HepG2 (cell line): ENCODE measurements around the gene TRAIP. TPM values are rescaled to one million over a fixed set of nuclear protein-coding genes. Genes with fewer than 3 reads are reported as not detected.
A peak's percentile ranks its signal among the peaks of the same experiment; 100 is the strongest.

Experiments used
- AGO1 ChIP-seq: fragments of 200-400 bp; formaldehyde crosslinking; IDR thresholded peaks from 2 replicates; pipeline ENCODE4 v1.6.1; 2017; ENCODE audit warnings: mild to moderate bottlenecking, low read depth, low read length, moderate library complexity; ENCODE audit not compliant: poor library complexity, severe bottlenecking
- CHD2 ChIP-seq: IDR thresholded peaks from 2 replicates; pipeline ENCODE4 v1.6.1; 2011; ENCODE audit warnings: low read depth, low read length, improper control_type of control experiment
- CREB1 ChIP-seq, 2 experiments: fragments of 450-650 bp in 1 of 2; IDR thresholded peaks; 2 replicates each; pipeline ENCODE4 v1.6.1; 2016 to 2017; ENCODE audit warnings: control low read depth in 1 of 2, mild to moderate bottlenecking in 1 of 2, missing compliant biosample characterization in 1 of 2, missing genetic modification characterization in 1 of 2
- ETV6 ChIP-seq: sonication (generic); formaldehyde crosslinking; conservative IDR thresholded peaks from 2 replicates; pipeline ENCODE4 v1.4.0; 2020; ENCODE audit warnings: missing genetic modification reagents
- KDM2A ChIP-seq: sonication (generic); formaldehyde crosslinking; IDR thresholded peaks from 2 replicates; pipeline ENCODE4 v1.4.0; 2020; ENCODE audit warnings: low read depth, missing genetic modification reagents, borderline replicate concordance
- MAFF ChIP-seq: IDR thresholded peaks from 2 replicates; pipeline ENCODE4 v1.6.1; 2011; ENCODE audit warnings: low read depth, low read length, improper control_type of control experiment
- MED1 ChIP-seq: sonication (generic); formaldehyde crosslinking; IDR thresholded peaks from 2 replicates; pipeline ENCODE4 v1.4.0; 2020; ENCODE audit warnings: missing genetic modification reagents
- NFYB ChIP-seq: sonication (generic); formaldehyde crosslinking; IDR thresholded peaks from 2 replicates; pipeline ENCODE4 v1.4.0; 2020; ENCODE audit warnings: missing genetic modification reagents
- RXRA ChIP-seq: sonication (generic); formaldehyde crosslinking; IDR thresholded peaks from 2 replicates; pipeline ENCODE4 v1.5.1; 2020; ENCODE audit warnings: missing genetic modification reagents
- SP1 ChIP-seq, 2 experiments: fragments of 450-650 bp in 1 of 2; sonication (generic) in 1 of 2; formaldehyde crosslinking in 1 of 2; IDR thresholded peaks; 2 replicates each; pipeline versions ENCODE4 v1.4.0 to v1.6.1; 2016 to 2020; ENCODE audit warnings: missing genetic modification reagents in 1 of 2
- ZFAT ChIP-seq: sonication (generic); formaldehyde crosslinking; conservative IDR thresholded peaks from 2 replicates; pipeline ENCODE4 v1.8.1; 2023; ENCODE audit warnings: missing genetic modification reagents, inconsistent platforms
- ZFP62 ChIP-seq: sonication (generic); formaldehyde crosslinking; IDR thresholded peaks from 2 replicates; pipeline ENCODE4 v1.4.0; 2020; ENCODE audit warnings: missing genetic modification reagents
- ZNF605 ChIP-seq: sonication (generic); formaldehyde crosslinking; IDR thresholded peaks from 2 replicates; pipeline ENCODE4 v1.8.0; 2022; ENCODE audit warnings: mild to moderate bottlenecking, missing genetic modification reagents
- polyA plus RNA-seq, 8 experiments: library from polyadenylated mRNA; depleted of rRNA in 3 of 8; stranded (reverse) in 7 of 8; unstranded in 1 of 8; fragments of >200 nt; fragmentation: Illumina TruSeq in 4 of 8; extraction: Trizol in 4 of 8; gene quantifications; 2 replicates each; pipeline versions ENCODE4 v1.2.1 to v1.2.3, GENCODE V29; 2011 to 2016; ENCODE audit warnings: low read depth in 4 of 8, missing spikeins in 1 of 8, mixed read lengths in 1 of 8; ENCODE audit not compliant: insufficient read depth in 1 of 8
- total RNA-seq, 5 experiments: library from RNA; depleted of rRNA; stranded (reverse); fragments of >200 nt; fragmentation: Illumina TruSeq; extraction: Trizol; gene quantifications; 2 replicates each; pipeline ENCODE4 v1.2.3, GENCODE V29; 2016; ENCODE audit warnings: low read depth in 1 of 5
- TF ChIP-seq, protein P1 (sequence below): sonication (generic); formaldehyde crosslinking; IDR thresholded peaks from 2 replicates; pipeline ENCODE4 v1.5.0; 2020; ENCODE audit warnings: mild to moderate bottlenecking, missing genetic modification reagents, borderline replicate concordance
- TF ChIP-seq, protein P2 (sequence below): sonication (generic); formaldehyde crosslinking; IDR thresholded peaks from 2 replicates; pipeline ENCODE4 v1.4.0; 2020; ENCODE audit warnings: missing genetic modification reagents, borderline replicate concordance
- TF ChIP-seq, protein P3 (sequence below): sonication (generic); formaldehyde crosslinking; IDR thresholded peaks from 2 replicates; pipeline ENCODE4 v1.9.0; 2022; ENCODE audit warnings: missing genetic modification reagents, mild to moderate bottlenecking, borderline replicate concordance
- TF ChIP-seq, protein P4 (sequence below): sonication (generic); formaldehyde crosslinking; IDR thresholded peaks from 2 replicates; pipeline ENCODE4 v1.5.0; 2020; ENCODE audit warnings: missing genetic modification reagents

TRAIP gene
- total and polyA plus RNA-seq, 2 of the 13 experiments (the other 11 are each of a cell fraction or from before 2014, with no cell fraction given): 13.9 to 23.9 TPM

DNA sequence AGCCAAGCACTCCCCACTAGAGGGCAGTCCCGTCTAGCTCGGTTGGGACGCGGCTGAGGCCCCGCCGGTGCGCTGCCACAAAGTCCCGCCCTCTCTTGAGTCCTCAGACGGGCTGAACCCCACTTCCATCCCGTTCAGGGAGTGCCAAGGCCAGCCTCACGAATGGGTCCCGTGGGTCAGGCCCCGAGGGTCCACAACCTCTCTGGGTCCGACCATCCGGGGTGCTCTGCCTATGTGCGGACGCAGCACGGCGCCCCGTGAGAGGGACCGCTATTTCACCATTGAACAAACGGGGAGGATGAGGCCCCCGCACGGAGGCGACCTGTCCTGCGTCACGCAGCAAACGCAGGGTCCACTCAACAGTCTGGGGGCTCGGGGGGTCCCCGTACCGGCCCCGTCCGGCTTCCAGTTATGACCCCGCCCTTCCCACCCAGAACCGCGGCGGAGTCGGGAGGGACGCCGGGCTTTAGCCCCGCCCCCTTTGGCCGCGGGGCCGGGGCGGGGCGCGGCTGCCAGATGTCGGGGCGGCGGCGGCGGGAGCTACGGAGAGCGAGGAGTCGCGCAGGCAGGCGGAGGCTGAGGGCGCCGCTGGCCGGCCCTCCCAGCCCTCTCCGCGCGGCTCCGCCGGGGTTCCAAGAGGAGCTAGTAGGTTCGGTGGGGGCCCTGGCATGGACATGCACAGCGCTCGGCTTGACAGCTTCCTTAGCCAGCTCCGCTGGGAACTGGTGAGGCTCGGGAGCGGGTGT is 53.5 kb downstream of the TRAIP start, which contains the start of gene INKA1 (continued):
- TF ChIP-seq, protein P1, sequence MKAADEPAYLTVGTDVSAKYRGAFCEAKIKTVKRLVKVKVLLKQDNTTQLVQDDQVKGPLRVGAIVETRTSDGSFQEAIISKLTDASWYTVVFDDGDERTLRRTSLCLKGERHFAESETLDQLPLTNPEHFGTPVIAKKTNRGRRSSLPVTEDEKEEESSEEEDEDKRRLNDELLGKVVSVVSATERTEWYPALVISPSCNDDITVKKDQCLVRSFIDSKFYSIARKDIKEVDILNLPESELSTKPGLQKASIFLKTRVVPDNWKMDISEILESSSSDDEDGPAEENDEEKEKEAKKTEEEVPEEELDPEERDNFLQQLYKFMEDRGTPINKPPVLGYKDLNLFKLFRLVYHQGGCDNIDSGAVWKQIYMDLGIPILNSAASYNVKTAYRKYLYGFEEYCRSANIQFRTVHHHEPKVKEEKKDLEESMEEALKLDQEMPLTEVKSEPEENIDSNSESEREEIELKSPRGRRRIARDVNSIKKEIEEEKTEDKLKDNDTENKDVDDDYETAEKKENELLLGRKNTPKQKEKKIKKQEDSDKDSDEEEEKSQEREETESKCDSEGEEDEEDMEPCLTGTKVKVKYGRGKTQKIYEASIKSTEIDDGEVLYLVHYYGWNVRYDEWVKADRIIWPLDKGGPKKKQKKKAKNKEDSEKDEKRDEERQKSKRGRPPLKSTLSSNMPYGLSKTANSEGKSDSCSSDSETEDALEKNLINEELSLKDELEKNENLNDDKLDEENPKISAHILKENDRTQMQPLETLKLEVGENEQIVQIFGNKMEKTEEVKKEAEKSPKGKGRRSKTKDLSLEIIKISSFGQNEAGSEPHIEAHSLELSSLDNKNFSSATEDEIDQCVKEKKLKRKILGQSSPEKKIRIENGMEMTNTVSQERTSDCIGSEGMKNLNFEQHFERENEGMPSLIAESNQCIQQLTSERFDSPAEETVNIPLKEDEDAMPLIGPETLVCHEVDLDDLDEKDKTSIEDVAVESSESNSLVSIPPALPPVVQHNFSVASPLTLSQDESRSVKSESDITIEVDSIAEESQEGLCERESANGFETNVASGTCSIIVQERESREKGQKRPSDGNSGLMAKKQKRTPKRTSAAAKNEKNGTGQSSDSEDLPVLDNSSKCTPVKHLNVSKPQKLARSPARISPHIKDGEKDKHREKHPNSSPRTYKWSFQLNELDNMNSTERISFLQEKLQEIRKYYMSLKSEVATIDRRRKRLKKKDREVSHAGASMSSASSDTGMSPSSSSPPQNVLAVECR (CRISPR knock-in tag): peak; percentile 83; the same call in 1 of the 2 replicates
- TF ChIP-seq, protein P2, sequence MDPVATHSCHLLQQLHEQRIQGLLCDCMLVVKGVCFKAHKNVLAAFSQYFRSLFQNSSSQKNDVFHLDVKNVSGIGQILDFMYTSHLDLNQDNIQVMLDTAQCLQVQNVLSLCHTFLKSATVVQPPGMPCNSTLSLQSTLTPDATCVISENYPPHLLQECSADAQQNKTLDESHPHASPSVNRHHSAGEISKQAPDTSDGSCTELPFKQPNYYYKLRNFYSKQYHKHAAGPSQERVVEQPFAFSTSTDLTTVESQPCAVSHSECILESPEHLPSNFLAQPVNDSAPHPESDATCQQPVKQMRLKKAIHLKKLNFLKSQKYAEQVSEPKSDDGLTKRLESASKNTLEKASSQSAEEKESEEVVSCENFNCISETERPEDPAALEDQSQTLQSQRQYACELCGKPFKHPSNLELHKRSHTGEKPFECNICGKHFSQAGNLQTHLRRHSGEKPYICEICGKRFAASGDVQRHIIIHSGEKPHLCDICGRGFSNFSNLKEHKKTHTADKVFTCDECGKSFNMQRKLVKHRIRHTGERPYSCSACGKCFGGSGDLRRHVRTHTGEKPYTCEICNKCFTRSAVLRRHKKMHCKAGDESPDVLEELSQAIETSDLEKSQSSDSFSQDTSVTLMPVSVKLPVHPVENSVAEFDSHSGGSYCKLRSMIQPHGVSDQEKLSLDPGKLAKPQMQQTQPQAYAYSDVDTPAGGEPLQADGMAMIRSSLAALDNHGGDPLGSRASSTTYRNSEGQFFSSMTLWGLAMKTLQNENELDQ (CRISPR knock-in tag): no peak
- no peak for TF ChIP-seq ZFAT
- TF ChIP-seq, protein P3, sequence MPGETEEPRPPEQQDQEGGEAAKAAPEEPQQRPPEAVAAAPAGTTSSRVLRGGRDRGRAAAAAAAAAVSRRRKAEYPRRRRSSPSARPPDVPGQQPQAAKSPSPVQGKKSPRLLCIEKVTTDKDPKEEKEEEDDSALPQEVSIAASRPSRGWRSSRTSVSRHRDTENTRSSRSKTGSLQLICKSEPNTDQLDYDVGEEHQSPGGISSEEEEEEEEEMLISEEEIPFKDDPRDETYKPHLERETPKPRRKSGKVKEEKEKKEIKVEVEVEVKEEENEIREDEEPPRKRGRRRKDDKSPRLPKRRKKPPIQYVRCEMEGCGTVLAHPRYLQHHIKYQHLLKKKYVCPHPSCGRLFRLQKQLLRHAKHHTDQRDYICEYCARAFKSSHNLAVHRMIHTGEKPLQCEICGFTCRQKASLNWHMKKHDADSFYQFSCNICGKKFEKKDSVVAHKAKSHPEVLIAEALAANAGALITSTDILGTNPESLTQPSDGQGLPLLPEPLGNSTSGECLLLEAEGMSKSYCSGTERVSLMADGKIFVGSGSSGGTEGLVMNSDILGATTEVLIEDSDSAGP (CRISPR knock-in tag): peak; percentile 79; the same call in 1 of the 2 replicates
- TF ChIP-seq SP1 (IDR thresholded peaks at IDR 0.05): no peak
- TF ChIP-seq SP1 (CRISPR knock-in tag; IDR thresholded peaks at IDR 0.05): peak; percentile 61; the same call in 1 of the 2 replicates
- TF ChIP-seq MED1: 0 out of 2 replicates have a peak, but pooled peaks have one; percentile 1
- no peak for TF ChIP-seq ETV6 (CRISPR knock-in tag)
- peak; percentile 64; the same call in 1 of the 2 replicates for TF ChIP-seq ZNF605 (CRISPR knock-in tag)
- peak; percentile 67; the same call in 1 of the 2 replicates for TF ChIP-seq RXRA (CRISPR knock-in tag)
- TF ChIP-seq CREB1 (IDR thresholded peaks at IDR 0.05): no peak
- no peak for TF ChIP-seq CREB1 (CRISPR knock-in tag; IDR thresholded peaks at IDR 0.05)
- peak; percentile 32 for TF ChIP-seq AGO1
- no peak for TF ChIP-seq CHD2
- no peak for TF ChIP-seq ZFP62 (CRISPR knock-in tag)
- TF ChIP-seq NFYB (CRISPR knock-in tag): 0 out of 2 replicates have a peak, but pooled peaks have one; percentile 15
- TF ChIP-seq MAFF: no peak
- peak; percentile 94 for TF ChIP-seq KDM2A
- TF ChIP-seq, protein P4, sequence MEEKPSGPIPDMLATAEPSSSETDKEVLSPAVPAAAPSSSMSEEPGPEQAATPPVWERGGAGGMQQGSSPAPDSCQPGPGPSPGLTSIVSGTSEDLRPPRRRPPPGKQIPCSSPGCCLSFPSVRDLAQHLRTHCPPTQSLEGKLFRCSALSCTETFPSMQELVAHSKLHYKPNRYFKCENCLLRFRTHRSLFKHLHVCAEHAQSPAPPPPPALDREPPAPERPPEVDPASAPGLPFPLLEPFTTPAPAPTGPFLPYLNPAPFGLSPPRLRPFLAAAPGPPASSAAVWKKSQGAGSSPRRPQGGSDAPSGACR (CRISPR knock-in tag): no peak; the same call in 1 of the 2 replicates
